Thyroid gland (tissue), 4 donors: ENCODE data around the gene STK38. TPM values are rescaled to one million over a fixed set of nuclear protein-coding genes. Genes with fewer than 3 reads are reported as not detected.

Experiments
- DNase-seq, 2 donors: peaks; one replicate each; pipeline ENCODE4 v3.0.0-alpha.2; 2019
- H3K27ac ChIP-seq, 3 donors: fragments of 200-600 bp; sonication (generic); 1 replicate in 2 of 3; 2 replicates in 1 of 3; pipeline ENCODE4 v1.5.1; 2016 to 2019; ENCODE audit warnings: mild to moderate bottlenecking in 1 of 3, moderate library complexity in 1 of 3
- H3K27me3 ChIP-seq: fragments of 200-600 bp; sonication (generic); one replicate; pipeline ENCODE4 v1.5.1; 2019
- H3K36me3 ChIP-seq, 2 donors: fragments of 200-600 bp; sonication (generic); one replicate each; pipeline ENCODE4 v1.5.1; 2016 to 2019
- H3K4me1 ChIP-seq, 2 donors: fragments of 200-600 bp; sonication (generic); one replicate each; pipeline ENCODE4 v1.5.1; 2017 to 2019
- H3K4me3 ChIP-seq, 3 donors: fragments of 200-600 bp; sonication (generic); replicated peaks in 1 of 3; 1 replicate in 2 of 3; 2 replicates in 1 of 3; pipeline ENCODE4 v1.5.1; 2016; ENCODE audit warnings: mild to moderate bottlenecking in 1 of 3
- H3K9me3 ChIP-seq: fragments of 200-600 bp; sonication (generic); one replicate; pipeline ENCODE4 v1.5.1; 2017
- CTCF ChIP-seq, 6 experiments: fragments of 200-600 bp in 3 of 6; fragments of 450-650 bp in 3 of 6; sonication (generic) in 3 of 6; IDR thresholded peaks; one replicate each; pipeline ENCODE4 v1.5.1; 2016 to 2019; ENCODE audit warnings: antibody characterized with exemption in 6 of 6, mild to moderate bottlenecking in 2 of 6, inconsistent platforms in 1 of 6, moderate library complexity in 1 of 6
- POLR2A ChIP-seq, 2 donors: fragments of 450-650 bp; IDR thresholded peaks; one replicate each; pipeline ENCODE4 v1.6.1; 2017; ENCODE audit warnings: antibody characterized with exemption in 2 of 2, mild to moderate bottlenecking in 2 of 2, moderate library complexity in 1 of 2
- WGBS, 2 donors: methylation state at CpG; one replicate each; pipeline ENCODE4 v1.1.5; 2017; 5-methylcytosine and 5-hydroxymethylcytosine counted together
- intact Hi-C: fragments of 100-400 bp; cut with DNase I; formaldehyde crosslinking; loops from one replicate; pipeline ENCODE4 v1.15.1; 2023
- total RNA-seq, 4 donors: library from RNA; depleted of rRNA; stranded (reverse); fragments of >200 nt; gene quantifications; one replicate each; pipeline ENCODE4 v1.2.3, GENCODE V29; 2016

Gene STK38
- total RNA-seq, 4 donors from 2014 or later: 11.9 to 21.9 (median 14.1) TPM

- Histone ChIP-seq H3K9me3 (no peaks in the 10 kb centered on the region), H3K27ac (no peak overlapping the region), H3K36me3 (no peaks in the 10 kb centered on the region), H3K27me3 (no peaks in the 10 kb centered on the region), H3K4me3 (no peak overlapping the region), H3K4me1 (no peaks in the 10 kb centered on the region)
- no peak for DNase-seq
- WGBS, 2 donors: 85 to 87% methylated on average over 8 of the region's 8 CpGs
- intact Hi-C loops: no loop called here
- TF ChIP-seq CTCF (IDR thresholded peaks at IDR 0.05) (no peak), POLR2A (IDR thresholded peaks at IDR 0.05) (no peak)
Observed at GRCh38 chr6:36566418-36566905, 19.2 kb upstream of the STK38 start.

- no peak for TF ChIP-seq CTCF (IDR thresholded peaks at IDR 0.05)
- H3K4me3 ChIP-seq: no peak overlapping the region
- no peak for DNase-seq
- H3K9me3 ChIP-seq: no peaks in the 10 kb centered on the region
- intact Hi-C loops: no loop called here
- no peak overlapping the region for H3K27ac ChIP-seq
- H3K27me3 ChIP-seq: no peaks in the 10 kb centered on the region
- no peaks in the 10 kb centered on the region for H3K4me1 ChIP-seq
- WGBS, 2 donors: 86 to 95% methylated on average over 4 of the region's 4 CpGs
- H3K36me3 ChIP-seq: no peaks in the 10 kb centered on the region
Observed at GRCh38 chr6:36563928-36564284, 16.6 kb upstream of the STK38 start.

GRCh38 chr6:36563237-36563927, 16.1 kb upstream of the STK38 start:
- WGBS, 2 donors: 55 to 56% methylated on average over 3 of the region's 3 CpGs

GRCh38 chr6:36560822-36561221, 13.5 kb upstream of the STK38 start:
- H3K27ac ChIP-seq: no peak overlapping the region
- no peak for TF ChIP-seq POLR2A (IDR thresholded peaks at IDR 0.05)
- TF ChIP-seq CTCF (IDR thresholded peaks at IDR 0.05): no peak
- 94 to 95% methylated on average over 4 of the region's 4 CpGs for WGBS, 2 donors
- H3K36me3 ChIP-seq: no peaks in the 10 kb centered on the region
- H3K4me1 ChIP-seq: no peaks in the 10 kb centered on the region
- no peaks in the 10 kb centered on the region for H3K27me3 ChIP-seq
- no peaks in the 10 kb centered on the region for H3K9me3 ChIP-seq
- H3K4me3 ChIP-seq: no peak overlapping the region
- intact Hi-C loops: no loop called here
- DNase-seq: no peak

More at GRCh38 chr6:36563237-36563927, 16.1 kb upstream of the STK38 start:
- H3K27me3 ChIP-seq: no peaks in the 10 kb centered on the region
- no peaks in the 10 kb centered on the region for H3K36me3 ChIP-seq
- no peak overlapping the region for H3K4me3 ChIP-seq
- TF ChIP-seq POLR2A (IDR thresholded peaks at IDR 0.05): no peak
- TF ChIP-seq CTCF (IDR thresholded peaks at IDR 0.05): no peak
- no peaks in the 10 kb centered on the region for H3K9me3 ChIP-seq
- no peak overlapping the region for H3K27ac ChIP-seq
- no peak for DNase-seq
- intact Hi-C loops: no loop called here
- H3K4me1 ChIP-seq: no peaks in the 10 kb centered on the region

GRCh38 chr6:36559011-36559793, 11.9 kb upstream of the STK38 start:
- intact Hi-C loops: no loop called here

More at GRCh38 chr6:36559011-36559793, 11.9 kb upstream of the STK38 start:
- no peaks in the 10 kb centered on the region for H3K4me1 ChIP-seq
- no peak overlapping the region for H3K27ac ChIP-seq
- H3K4me3 ChIP-seq: no peak overlapping the region
- DNase-seq: no peak
- H3K27me3 ChIP-seq: no peaks in the 10 kb centered on the region
- no peaks in the 10 kb centered on the region for H3K36me3 ChIP-seq
- WGBS, 2 donors: 71 to 73% methylated on average over 7 of the region's 7 CpGs
- no peaks in the 10 kb centered on the region for H3K9me3 ChIP-seq
- TF ChIP-seq CTCF (IDR thresholded peaks at IDR 0.05): no peak
- no peak for TF ChIP-seq POLR2A (IDR thresholded peaks at IDR 0.05)
